Suppressor macrophage treated with lipopolysaccharide for 1 hour (primary cell): ENCODE results near the gene PITRM1.

ENCODE experiments used
- DNase-seq, 3 donors: peaks; one replicate each; pipeline ENCODE4 v3.0.0-alpha.2; 2020 to 2022

Gene PITRM1

GRCh38 chr10:3099291-3100092 is 73.1 kb downstream of the PITRM1 start:
- DNase-seq: peak; percentile 48 to 81 (median 77)

- DNase-seq: no peak
Measured at GRCh38 chr10:3098689-3099088, 73.9 kb downstream of the PITRM1 start.

- DNase-seq: no peak
Measured at GRCh38 chr10:3097160-3097559, 75.4 kb downstream of the PITRM1 start.

GRCh38 chr10:3096149-3096548 is 76.4 kb downstream of the PITRM1 start:
- peak; percentile 17 to 32 (median 25) for DNase-seq

GRCh38 chr10:3095373-3096139 is 77.0 kb downstream of the PITRM1 start:
- DNase-seq: peak; percentile 82 to 93 (median 93)

- DNase-seq: no peak
Measured at GRCh38 chr10:3094609-3095036, 78.0 kb downstream of the PITRM1 start.

- DNase-seq: no peak
Measured at GRCh38 chr10:3093996-3094395, 78.6 kb downstream of the PITRM1 start.

GRCh38 chr10:3091921-3092320 is 80.7 kb downstream of the PITRM1 start:
- DNase-seq: no peak

- DNase-seq: peak in 1 of 3 donors; percentile 16
Measured at GRCh38 chr10:3090914-3091787, 81.4 kb downstream of the PITRM1 start.

GRCh38 chr10:3090388-3090787 is 82.2 kb downstream of the PITRM1 start:
- DNase-seq: no peak
